ENCODE measurements around the gene CDKAL1.

GRCh38 chr6:21140966-21141365 is 606.7 kb downstream of the CDKAL1 start:
- TF ChIP-seq NFIC (IDR thresholded peaks at IDR 0.05) (no peak), TCF12 (IDR thresholded peaks at IDR 0.05; ENCODE audit: low read depth) (no peak), YY1 (IDR thresholded peaks at IDR 0.05; ENCODE audit: low read depth) (no peak), RAD21 (IDR thresholded peaks at IDR 0.05; ENCODE audit: low read depth) (no peak), EP300 (IDR thresholded peaks at IDR 0.05; ENCODE audit: borderline replicate concordance) (no peak), CREB1 (IDR thresholded peaks at IDR 0.05; ENCODE audit: low read depth) (no peak), REST (IDR thresholded peaks at IDR 0.05; ENCODE audit: low read depth) (no peak), EGR1 (IDR thresholded peaks at IDR 0.05) (no peak), TAF1 (IDR thresholded peaks at IDR 0.05; ENCODE audit: low read depth) (no peak), CEBPB (IDR thresholded peaks at IDR 0.05) (no peak), ZBTB7A (IDR thresholded peaks at IDR 0.05; ENCODE audit: low read depth) (no peak)
- TF ChIP-seq, protein P1, sequence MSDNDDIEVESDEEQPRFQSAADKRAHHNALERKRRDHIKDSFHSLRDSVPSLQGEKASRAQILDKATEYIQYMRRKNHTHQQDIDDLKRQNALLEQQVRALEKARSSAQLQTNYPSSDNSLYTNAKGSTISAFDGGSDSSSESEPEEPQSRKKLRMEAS (IDR thresholded peaks at IDR 0.05) = no peak
- TF ChIP-seq, protein P2, sequence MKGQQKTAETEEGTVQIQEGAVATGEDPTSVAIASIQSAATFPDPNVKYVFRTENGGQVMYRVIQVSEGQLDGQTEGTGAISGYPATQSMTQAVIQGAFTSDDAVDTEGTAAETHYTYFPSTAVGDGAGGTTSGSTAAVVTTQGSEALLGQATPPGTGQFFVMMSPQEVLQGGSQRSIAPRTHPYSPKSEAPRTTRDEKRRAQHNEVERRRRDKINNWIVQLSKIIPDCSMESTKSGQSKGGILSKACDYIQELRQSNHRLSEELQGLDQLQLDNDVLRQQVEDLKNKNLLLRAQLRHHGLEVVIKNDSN (IDR thresholded peaks at IDR 0.05) = no peak
